ENCODE results near the gene RAD23B.

Gene RAD23B

DNA sequence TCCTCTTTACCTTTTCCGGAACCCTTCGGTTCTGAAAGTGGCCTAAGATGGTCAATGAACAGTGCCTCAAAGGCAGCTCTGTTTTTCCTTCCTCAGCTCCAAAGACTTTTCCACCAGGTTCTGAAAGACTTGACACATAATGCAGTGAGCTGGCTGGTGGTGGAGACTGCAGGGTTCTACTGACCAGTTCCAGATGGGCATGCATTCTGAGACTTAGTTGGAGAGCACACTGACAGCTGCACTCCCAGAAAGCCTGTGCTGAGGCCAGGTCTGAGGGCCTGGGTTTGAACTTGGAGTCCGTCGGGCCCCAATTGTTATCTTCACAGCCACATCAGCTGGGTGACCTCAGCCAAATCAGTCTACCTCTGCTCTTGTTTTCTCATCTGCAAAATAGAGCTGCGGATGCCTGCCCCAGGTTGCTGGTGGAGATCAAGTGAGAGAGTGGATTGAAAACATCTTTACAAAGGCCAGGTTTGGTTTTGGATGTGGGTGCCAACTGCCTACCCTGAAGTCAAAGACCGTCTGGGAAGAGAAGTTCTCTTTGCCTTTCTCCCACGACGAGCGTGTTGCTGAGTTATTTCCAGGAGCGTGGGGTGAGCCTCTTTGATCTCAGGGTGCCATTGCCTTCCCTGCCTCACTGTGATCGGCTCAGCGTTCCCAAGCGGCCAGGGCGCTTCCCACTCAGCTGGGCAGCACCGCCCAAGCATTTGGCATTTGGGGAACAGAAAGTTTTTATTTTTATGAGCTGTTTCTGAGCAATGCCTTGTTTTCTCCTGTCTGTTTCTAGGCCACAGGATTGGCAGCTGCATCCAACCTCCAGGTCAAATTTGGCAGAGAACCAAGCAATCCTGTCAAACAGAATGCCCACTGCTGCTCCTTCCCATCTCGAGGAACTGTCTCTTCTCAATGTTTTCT lies 54.9 kb downstream of the RAD23B start:
- no peak for DNase-seq

DNA sequence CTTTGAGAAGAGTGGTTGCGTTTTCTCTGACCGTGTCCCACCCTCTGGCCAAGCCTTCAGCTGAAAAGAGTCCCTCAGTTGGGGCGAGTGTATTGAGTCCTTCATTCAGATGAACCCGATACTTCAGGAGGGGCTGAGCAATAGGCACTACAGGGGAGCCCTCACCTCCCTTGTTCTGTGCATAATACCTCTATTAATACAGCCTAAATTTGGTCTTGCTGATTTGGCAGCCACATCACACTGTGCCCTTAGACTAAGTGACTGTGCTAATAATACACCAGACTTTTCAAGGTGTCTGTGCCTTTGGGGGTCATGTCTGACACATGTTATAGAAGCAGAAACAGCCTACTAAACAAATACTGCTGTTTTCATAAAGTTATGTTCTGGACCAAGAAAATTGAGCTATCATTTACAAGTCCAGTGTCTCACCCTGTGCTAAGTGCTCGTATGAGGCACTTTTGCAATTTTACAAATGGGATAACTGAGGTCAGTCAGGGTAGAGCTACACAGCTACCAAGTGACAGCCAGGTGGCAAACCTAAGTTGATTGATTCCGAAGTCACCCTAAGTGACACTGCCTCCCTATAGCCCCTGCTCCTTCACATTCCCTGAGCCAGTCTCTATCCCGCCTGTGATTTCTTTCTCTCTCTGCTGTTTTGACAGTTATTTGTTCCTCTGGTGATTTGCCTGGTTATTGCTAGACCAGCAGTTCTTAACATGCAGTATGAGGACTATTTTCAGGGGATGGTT lies 56.0 kb downstream of the RAD23B start:
- DNase-seq: no peak

DNA sequence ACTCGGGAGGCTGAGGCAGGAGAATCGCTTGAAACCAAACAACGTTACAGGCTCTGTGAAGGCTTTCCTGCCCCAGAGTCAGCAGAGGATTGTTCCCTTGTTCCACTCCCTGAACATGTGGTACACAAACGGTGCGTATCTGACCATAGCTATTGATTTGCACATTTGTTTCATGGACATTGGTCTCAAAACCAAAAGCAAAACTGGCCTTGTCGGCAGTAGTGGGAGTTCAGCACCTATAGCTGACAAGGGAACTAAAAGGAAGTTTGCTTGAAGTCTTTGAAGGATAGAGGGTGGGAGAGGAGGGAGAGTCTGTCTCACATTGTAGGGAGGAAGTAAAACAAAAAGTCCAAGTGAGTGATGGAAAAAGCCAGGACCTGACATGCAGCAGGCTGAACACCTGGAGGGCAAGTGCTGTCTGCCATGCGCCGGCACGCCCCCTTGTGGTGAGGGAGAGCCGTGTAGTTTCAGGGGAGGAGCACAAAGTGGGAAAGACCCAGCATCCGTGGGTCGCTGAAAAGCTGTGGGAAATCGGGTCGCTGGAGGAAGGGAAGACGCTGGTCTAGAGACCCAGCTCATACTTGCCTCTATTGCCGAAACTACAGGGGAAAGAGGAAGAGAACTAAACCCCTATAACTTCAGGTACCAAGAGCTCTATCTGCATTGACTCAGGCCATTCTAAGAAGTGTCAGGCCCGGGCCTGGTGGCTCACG lies 58.0 kb downstream of the RAD23B start:
- DNase-seq: peak; percentile 81

DNA sequence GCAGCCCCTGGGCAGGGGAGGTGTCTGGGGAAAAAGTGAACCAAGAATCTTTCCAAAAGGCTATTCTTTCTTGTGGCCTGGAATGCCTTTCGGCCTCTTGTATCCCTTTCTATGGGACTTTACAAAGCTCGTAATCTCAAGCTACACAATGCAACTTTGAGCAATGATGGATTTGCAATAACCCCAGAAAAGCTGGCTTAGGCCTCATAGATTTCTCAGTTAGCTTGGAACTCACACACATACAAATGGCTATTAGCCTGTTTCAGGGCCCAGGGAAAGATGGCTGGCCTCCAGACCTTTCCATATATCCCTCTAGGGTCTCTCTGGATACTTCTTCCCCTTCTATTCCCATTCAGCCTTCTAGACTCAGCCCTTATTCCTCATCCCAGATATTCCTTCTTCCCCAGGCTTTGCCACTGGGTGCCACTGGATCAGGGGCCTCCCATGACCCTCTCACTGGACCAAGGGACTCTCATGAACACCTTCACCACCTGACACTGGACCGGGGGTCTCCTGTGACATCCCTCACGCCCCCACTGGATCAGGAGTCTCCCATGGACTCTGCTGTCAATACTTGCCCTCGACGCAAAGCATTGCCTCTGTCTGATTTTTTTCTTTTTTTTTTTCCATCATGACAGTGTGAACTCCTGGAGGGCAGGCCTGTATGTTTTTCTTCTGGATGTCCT lies 59.5 kb downstream of the RAD23B start:
- no peak for DNase-seq

DNA sequence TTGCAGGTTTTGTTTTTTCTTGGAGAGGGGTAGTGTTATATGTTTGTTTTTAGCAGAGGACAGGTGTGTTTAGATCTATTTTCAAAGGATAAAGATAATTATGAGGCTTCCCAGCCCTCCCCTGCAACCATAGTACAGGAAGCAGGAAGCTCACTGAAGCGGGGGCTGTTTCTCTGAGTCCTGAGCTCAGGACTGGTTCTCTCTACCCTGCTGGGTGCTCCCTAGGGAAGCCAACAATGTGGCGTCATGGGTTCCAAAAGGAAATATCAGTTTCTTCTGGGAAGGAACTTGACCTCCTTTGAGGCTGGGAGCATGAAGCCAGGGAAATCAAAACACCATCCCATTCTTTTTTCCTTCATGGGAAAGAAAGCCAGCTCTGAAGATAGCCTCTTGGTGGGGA lies 62.2 kb downstream of the RAD23B start:
- DNase-seq: no peak

DNA sequence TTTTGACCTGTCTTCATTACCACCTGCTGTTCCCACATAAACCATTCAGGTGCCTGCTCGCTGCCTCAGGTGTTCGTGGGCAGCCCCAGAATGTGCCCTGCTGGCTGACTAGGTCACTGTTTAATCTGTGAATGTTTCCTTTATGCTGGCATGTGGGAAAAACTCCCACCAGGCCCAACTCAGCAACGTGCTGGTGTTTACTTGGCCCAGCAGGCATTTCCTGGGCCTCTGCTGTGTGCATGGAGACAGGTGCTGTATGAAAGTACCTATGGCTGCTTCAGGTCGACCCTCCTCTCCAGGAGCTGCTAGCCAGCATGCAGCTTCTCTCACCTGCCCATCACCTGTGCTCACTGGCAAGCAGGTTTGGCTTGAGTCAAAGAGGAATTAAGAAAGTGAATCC lies 65.8 kb downstream of the RAD23B start:
- no peak for DNase-seq

DNA sequence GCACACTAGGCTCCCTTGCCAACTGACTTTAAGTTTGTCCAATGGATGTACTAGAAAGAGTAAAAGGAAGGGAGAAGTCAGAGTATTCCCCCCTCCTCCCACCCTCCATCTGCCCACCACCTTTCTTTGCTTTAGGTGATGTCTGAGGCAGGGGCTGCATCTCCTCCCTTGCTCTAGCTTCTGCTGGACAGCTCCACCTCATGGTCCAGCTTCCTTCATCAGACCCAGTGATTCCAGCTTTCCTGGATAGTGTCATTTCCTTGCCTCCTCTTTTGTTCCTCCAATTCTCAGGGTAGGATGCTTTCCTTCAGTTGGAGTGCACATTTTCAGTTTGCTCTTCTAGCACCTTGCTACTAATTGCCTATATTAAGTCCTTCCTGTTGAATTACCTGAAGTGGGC lies 67.4 kb downstream of the RAD23B start:
- no peak for DNase-seq

DNA sequence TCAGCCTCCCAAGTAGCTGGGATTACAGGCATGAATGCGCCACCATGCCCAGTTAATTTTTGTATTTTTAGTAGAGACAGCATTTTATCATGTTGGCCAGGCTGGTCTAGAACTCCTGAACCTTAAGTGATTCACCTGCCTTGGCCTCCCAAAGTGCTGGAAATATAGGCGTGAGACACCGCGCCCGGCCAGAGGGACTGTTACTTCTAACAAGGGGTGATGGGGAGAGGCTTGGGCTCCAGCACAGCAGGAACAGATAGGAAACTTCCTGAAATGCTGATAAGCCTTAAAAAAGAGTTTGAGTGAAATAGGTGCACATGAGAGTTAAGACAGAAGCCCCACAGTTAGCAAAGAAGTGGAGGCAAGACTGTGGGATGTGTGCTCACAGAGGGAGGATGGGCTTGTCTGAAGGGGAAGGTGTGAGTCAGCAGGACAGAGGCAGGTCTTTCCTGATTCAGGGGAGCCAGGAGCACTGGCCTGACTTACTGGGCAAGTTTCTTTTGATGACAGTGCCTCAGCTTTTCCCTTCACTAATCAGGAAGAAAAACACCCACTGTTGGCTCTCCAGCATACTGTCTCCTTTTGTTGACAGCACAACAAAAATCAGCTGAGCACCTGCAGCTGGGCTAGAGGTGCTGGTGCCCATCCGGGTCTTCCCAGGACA lies 68.4 kb downstream of the RAD23B start:
- DNase-seq: no peak

DNA sequence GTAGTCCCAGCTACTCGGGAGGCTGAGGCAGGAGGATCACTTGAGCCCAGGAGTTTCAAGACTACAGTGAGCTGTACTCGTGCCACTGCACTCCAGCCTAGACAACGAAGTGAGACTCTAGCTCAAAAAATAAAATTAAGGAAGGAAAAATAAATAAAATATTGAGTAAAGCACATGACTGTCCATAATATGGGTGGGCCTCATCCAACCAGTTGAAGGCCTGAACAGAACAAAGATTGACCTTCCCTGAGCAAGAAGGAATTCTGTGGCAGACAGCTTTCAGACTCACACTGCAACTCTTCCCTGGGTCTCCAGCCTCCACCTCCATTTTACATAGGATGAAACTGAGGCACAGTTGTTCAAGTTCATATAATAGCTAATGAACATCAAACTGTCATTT lies 72.3 kb downstream of the RAD23B start:
- DNase-seq: no peak

DNA sequence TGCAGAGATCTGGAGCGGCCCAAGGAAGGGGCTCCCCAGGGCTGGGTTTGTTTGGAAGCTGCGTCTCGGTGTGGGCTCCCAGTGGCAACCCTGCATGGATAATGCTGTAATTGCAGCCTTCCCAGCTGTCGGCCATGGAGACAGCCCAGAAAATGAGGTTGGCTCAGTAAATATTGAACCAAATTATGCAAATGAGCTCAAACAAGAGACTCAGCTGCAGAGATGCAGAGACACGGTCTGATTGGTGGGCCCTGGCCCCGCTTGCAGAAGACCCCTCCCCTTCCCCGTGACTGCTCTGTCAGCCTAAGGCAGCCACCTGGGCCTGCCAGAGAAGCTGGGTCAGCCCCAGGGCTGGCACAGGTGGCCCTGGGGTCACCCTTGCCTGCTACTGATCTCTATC lies 75.9 kb downstream of the RAD23B start:
- DNase-seq: no peak

DNA sequence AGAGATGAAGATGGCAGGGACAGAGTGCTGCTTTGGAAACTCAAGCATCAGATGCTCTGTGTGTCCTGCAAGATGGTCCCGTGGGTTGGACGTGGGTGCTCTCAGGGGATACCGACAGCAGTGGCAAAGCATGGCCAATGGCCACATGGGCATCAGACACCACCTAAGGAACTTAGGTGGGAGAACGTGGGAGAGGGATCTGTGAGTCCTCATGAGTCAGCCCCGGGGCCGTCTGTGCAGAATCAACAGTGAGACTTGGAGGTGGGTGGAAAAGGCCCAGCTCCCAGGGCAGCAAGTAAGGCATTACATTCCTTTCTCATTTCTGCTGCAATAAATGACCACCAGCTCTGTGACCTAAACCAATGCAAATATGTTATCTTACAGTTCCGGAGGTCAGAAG lies 77.0 kb downstream of the RAD23B start:
- no peak for DNase-seq

DNA sequence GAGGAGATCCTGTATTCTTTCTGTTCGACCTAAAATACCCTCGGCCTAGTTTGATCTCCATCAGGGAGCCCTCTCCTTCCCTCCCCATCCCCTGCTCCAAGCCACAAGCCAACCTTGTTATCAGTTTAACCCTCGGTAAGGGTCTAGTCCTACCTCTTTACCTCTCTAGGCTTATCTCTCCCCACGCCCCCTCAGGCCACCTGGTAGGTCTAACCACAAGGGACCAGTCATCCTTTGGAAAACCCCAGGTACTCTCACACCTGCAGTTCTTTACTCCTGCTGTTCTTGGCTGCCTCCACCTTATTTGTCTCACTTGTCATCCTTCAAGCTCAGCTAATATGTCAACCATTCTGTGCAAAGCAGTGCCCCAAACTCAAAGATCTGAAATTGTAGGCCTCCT lies 78.7 kb downstream of the RAD23B start:
- no peak for DNase-seq

DNA sequence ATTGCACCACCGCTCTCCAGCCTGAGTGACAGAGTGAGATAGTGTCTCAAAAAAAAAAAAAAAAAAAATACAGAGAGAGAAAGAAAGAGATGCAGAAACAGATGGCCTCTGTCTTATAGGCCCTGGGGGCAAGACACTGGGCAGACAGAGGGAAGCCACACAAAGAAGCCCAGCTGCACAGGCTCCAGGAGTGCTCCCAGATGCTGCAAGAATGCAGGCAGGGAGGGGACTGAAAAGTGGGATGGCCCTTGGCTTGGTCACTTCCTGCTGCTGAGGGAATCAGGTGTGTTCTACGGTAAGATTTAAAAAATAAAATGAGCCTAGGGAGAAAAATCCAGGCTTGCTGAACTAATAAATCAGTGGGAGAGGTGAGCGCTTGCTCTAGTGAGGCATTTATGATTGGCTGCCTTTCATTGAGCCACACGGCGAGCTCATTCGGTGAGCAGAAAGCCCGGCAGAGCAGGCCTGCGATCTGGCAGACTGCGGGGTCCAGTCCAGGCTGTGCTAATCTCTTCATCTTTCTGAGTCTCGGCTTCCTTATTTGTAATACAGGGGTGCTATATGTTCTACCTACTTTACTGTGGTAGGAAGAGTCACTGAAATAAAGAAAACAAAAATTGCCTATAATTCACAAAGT lies 80.6 kb downstream of the RAD23B start:
- DNase-seq: no peak

DNA sequence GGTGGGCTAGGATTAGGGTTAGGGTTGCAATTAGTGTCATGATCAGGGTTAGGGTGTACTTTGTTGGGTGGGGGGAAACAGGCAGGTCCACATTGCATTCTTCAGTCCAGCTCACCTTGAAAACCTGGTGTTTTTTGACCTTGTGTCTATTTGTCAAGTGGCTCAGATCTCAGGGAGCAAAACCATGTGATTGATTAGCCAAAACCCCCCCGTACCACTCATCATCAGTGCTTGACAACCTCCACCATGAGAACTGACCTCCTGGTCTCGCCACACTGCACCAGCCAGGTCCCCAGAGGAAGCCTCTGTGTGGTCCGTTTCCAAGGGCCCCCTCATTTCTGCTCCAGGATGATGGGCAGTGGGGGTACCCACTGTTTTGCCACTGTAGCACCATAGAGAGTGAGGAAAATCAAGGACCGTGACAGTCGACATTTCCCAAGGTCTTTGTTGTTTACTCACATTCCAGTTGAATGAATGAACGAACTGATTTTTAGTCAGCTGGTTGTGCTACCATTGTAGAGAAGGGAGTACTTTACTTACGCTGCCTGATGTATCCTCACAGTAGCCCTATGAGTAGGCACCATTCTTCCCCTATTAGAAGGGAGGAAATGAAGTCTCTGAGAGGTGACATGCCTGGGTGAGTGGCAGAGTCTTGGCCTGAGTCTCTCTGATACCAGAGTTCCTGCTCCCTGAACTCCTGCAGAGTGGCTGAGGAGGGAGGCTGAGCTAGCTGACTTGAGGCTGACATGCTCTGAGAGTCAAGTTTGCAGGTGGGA lies 84.8 kb downstream of the RAD23B start:
- no peak for DNase-seq

DNA sequence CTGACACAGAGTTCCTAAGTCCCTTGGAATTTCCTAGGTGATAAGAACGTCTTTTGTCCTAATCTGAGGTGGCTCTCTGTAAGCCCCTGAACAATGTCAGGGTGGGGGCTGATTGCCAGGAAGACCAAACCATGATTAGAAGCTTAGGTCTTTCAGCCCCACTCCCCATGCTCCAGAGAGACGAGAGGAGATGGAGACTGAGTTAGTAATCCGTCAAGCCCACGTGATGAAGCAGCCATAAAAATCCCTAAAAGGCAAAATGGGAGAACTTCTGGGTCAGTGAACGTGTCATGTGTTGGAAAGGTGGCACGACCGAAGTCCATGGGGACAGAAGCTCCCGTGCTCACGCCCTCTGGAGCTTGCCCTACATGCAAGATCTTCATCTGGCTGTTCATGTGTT lies 85.6 kb downstream of the RAD23B start:
- no peak for DNase-seq

DNA sequence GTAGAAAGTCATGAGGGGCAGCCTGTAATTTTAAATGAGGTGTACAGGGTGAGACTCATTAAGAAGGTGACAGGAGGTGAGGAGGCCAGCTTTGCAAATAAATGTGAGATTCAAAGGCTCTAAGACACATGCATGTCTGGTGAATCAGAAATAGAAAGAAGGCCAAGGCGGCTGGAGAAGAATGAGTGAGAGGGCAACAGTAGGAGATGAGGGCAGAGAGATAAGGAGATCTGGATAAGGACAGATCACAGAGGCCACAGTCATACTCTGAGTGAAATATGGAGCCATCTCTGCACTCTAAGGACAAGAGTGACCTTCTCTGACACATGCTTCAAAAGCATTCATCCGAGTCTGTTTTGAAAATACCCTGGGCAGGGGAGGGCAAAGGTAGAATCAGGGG lies 90.7 kb downstream of the RAD23B start:
- no peak for DNase-seq

DNA sequence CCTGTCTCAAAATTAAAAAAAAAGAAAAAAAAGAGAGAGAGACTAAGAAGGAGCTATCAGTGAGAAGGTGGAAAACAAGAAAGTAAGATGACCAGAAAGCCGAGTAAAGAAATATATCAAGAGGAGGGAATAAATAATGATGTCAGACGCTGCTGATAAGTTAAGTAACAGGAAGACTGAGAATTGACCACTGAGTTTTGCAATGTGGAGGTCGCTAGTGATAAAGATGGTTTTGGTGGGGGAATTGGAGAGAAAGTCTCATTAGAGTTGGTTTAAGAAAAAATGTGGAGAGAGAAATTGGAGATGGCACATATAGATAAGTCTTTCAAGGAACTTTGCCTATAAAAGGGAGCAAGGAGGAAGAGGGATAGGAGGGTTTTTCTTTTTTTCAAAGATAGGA lies 91.9 kb downstream of the RAD23B start:
- no peak for DNase-seq

DNA sequence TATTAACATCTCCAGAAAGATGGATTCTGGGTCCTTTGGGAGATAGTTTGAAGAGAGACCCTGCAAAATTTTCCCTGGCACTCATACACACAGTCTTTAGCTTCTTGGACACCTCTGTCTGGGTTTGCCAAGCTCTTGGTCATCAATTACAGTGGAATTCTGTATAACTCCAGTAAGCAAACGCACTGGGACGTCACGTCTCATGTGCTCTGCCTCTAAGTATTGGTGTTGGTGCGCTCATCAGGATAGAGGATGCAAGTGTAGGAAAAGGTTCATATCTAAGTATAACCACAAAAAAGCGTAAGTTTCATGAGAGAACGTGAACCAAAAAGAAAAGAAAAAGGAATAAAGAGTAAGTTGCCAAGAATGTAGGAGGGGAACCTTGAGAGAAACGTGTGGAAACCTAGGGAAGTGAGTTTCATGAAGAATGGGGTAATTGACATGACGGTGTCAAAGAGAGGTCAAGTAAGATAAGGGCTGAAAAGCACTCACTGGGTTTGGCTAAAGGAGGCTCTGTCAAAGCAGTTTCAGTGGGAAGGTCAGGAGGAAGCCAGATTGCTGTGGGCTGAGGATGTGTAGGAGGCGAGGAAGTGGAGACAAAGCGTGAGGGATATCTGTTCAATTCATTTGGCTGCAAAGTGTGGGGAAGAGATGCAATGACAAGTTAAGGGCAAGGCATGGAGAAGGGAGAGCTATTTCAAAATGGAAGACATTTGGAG lies 92.7 kb downstream of the RAD23B start:
- DNase-seq: no peak

DNA sequence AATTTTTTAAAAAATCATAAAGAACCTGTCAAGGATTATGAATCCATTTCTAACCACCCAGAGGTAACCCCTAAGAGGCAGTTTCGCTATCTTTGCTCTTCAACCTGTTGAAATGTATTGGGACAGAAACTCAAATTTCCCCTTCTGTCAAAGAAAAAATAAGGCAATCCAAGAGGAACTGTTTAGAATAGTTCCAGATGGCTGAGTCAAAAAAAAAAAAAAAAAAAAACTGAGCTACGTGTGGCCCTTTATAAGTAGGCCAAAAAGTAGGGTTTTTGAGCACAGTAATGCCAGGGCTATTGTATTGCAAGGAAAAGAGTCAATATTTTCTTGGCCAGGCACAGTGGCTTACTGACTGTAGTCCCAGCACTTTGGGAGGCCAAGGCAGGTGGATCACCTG lies 94.9 kb downstream of the RAD23B start:
- no peak for DNase-seq

Data from effector CD4-positive, alpha-beta T cell (primary cell).